Ramos (cell line): ENCODE data around the gene ALDH1L2.
"Not testable (repeated sequence)": the region's sequence is repeated elsewhere in the genome, so short reads cannot be mapped to it uniquely, and the experiment has no call there.

Experiments used
- in situ Hi-C: fragments of 300-500 bp; cut with MboI; formaldehyde crosslinking; loops from one replicate; pipeline ENCODE4 v1.14.3; 2022; ENCODE audit warnings: low sequenced_read_pairs; ENCODE audit not compliant: unreplicated experiment

ALDH1L2 gene

DNA sequence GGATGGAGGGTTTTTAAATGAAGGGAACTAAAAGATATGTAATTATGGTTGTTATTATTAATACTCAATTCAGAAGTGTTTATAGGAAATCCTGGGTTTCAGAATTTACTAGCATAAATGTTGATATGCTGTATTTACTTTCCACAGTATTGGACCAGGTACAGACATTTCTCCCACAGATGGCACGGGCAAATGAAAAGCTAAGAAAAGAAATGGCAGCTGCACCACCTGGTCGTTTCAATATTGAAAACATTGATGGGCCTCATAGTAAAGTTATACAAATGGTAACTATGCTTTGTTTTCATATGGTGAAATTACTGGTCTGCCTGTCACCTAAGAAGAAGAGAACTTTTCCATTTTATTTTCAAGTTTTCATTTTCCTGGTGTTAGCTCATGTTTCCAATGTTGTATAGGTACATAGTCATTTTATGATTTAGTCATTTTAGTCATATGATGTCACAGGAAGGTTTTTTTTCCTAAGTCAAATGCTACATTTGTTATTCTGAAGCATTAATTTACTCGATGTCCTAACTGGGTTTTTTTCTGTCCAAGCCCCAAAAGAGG, 92.6 kb downstream of the ALDH1L2 start:
- in situ Hi-C loops = no loop called here

DNA sequence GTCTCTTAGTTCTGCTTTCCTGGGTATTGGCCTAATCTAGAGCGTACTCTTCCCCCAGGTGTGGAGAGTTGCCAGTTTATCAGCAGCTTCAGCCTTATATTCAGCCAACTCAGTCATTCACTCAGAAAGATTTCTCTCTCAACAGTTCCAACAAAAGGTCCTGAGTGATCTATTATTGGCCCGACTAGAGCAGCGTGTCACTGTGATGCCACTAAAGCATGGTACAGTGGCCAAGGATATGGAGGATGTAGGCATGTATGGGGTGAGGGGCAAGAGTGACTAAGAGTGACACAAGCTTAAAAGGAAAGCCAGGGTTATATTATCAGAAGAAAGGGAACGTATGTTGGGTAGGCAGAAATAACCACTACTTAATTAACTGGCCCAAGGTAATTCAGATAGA, 93.3 kb downstream of the ALDH1L2 start:
- in situ Hi-C loops = no loop called here

DNA sequence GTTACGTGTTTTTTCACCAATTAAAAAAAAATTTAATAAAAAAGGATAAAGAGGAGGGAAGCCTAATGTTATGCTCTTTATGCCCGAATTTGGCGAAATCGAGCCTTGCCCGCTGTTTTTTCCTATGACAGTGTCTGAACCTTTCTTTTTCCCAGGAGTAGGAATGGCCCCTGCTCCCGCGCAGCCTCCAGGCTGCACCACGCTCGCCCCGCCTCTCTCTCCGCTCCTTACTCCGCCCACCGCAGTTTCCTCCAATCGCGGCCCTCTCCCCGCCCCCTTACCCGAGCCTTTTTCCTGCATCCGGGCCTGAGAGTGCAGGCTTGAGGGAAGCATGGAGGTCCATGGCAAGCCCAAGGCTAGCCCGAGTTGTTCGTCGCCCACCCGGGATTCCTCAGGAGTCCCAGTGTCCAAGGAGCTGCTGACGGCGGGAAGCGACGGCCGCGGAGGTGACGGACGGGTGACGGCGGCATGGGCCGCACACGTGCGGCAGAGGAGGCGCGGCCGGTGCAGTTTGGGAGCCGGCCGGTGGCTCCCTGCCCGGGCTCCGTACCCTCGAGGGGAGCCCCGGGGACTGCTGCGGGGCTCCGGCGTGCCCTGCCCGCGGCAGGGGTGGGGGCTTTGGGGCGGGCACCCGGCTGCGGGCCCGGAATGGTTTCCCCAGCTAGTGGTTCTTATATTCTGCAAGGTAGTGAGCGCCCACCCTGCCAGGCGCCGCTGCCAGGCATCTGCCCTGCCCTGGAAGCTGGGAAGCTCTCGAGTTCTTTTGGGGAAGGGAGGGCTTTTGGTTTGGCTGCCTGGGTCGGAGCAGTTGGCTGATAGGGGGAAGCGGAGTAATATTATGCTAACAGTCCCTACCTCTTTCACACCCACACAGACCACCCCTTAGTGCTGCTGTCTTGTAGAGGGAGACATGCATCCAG, 98.0 kb downstream of the ALDH1L2 start, which contains the start of gene NOPCHAP1:
NOPCHAP1 (plus strand) TSS at position 295 of the 920 bp plus-strand sequence; CDS start at position 332, 37 bp downstream.
- in situ Hi-C loops = no loop called here

DNA sequence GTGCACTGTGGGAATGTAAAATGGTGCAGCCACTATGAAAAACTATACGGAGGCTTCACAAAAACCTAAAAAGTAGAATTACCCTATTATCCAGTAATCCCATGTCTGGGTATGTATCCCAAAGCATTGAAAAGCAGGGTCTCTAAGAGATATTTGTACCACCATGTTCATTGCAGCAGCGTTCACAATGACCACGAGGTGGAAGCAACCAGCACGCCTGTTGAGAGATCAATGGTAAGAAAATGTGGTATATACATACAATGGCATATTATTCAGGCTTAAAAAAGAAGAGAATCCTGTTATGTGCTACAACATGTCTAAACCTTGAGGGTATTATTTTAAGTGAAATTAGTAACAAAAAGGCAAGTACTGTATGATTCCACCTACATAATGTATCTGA, 99.1 kb downstream of the ALDH1L2 start:
- in situ Hi-C loops = no loop called here

DNA sequence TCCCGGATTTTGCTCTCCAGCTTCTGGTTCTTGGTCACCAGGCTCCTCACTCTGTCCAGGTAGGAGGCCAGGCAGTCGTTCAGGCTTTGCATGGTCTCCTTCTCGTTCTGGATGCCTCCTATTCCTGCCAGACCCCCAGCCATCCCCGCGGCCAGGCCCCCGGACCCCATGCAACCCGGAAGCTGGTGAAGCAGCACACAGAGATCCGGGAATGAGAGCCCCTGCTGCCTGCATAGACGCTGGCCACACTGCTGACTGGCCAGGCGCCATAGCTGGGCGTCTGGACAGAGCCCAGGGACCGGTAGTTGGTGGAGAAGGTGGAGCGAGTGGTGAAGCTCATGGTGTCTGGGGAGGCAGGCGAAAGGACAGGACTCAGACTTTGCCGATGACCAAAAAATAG, 106.6 kb downstream of the ALDH1L2 start:
- in situ Hi-C loops = not testable (repeated sequence)

DNA sequence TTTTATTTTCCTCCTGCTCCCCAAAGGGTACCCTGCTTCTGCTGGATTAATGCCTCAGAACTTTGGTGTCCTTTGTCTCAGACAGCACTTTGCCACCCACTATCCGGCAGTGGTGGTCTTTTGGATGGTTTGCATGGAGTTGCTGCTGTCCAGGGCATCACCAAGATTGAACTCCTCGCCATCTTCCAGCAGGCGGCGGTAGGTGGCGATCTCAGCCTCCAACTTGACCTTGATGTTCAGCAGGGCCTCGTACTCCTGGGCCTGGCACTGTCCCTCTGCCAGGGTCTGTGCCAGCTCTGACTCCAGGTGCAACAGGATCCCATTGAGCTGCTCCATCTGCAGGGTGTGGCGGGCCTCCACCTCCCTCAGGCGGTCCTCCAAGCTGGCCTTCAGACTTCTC, 107.6 kb downstream of the ALDH1L2 start:
- in situ Hi-C loops = no loop called here

DNA sequence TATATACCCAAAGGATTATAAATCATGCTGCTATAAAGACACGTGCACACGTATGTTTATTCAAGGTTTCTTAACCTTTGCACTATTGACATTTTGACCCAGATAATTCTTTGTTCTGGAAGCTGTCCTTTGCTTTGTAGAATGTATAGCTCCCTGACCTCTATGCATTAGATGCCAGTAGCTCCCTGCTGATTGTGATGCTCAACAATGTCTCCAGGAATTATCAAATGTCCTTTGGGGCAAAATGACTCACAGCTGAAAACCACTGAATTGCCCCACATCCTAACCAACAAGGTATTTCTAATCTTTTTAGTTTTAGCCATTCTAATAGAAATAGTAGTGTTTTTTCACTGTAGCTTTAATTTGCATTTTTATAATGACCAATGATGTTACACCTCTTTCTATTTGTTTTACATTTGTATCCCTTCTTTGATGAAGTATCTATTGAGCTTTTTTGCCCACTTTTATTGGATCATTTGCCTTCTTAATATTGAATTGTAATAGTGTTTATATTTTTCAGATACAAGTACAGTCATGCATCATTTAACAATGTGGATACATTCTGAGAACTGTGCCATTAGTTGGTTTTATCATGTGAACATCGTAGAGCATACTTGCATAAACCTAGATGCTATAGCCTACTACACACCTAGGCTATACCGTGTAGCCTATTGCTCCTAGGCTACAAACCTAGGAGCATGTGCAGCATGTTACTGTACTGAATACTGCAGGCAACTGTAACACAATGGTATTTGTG, 108.5 kb downstream of the ALDH1L2 start:
- in situ Hi-C loops = no loop called here

DNA sequence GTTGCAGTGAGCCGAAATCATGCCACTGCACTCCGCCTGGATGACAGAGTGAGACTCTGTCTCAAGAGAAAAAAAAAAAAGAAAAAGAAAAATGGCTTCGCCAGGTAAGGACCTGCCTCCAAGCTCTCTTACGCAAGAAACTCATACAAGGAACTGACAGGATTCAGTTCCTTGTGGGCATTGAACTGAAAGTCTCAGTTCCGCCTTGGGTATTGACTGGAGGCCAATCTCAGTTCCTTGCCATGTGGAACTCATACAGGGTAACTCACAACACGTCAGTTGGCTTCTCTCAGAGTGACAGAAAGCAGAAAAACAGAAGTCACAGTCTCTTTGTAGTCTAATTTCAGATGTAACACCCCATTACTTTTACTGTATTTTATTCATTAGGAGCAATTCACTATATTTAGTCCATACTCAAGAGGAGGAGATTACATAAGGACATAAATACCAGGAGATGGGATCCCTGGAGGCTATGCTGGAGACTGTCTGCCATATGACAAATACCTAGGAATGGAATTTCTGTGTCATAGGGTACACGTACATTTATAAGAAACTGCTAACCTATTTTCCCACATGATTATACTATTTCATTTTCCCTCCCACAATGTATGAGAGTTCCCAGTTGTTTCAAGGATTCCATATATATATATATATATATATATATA, 109.5 kb downstream of the ALDH1L2 start:
- in situ Hi-C loops = no loop called here

DNA sequence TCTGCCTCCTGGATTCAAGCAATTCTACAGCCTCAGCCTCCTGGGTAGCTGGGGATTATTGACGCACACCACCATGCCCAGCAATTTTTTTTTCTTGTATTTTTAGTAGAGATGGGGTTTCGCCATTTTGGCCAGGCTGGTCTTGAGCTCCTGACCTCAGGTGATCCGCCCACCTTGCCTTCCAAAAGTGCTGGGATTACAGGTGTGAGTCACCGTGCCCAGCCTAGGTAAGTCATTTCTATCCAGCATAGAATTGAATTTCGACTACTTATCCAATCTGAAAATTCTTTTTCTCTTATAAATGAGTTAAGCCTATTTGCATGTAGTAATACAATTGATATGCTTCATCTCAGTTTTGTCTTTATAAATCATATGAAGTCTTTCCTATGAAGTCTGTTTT, 111.0 kb downstream of the ALDH1L2 start:
- in situ Hi-C loops = no loop called here

DNA sequence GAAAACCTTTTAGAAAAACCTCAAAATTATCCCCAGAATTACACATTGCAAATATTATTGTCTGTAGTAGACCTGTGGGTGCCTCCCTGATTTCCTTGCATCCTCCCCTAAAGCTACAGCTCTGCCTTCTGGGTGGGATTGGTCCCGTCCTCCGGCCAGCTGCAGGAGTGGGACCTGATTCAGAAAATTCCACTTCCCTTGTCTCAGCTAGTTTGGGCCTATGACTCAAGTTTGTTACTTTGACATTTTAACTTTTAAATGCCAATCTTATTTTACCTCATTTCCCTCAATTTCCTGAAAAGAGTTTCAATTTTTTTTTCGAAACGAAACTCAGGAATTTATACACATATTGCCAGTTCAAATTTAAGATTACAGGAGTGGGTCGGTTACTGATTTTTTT, 113.0 kb downstream of the ALDH1L2 start:
- in situ Hi-C loops = no loop called here
